Right cardiac atrium (tissue), 5 donors: ENCODE measurements around the gene ERC2. TPM values are rescaled to one million over a fixed set of nuclear protein-coding genes. Genes with fewer than 3 reads are reported as not detected.
"Not testable (repeated sequence)": the region's sequence is repeated elsewhere in the genome, so short reads cannot be mapped to it uniquely, and the experiment has no call there.

Experiments
- ATAC-seq, 2 donors: fragments of 200-7000 bp; cut with Tn5 transposase; one replicate each; pipeline versions ENCODE4 v1.8.0 to v1.9.1; 2020; ENCODE audit warnings: moderate library complexity in 2 of 2, mild to moderate bottlenecking in 1 of 2
- DNase-seq, 3 donors: peaks; one replicate each; pipeline ENCODE4 v3.0.0-alpha.2; 2020
- H3K27ac ChIP-seq: one replicate; pipeline ENCODE4 v1.5.1; 2013; ENCODE audit warnings: mild to moderate bottlenecking, low read length, control low read depth, moderate library complexity
- H3K27me3 ChIP-seq: one replicate; pipeline ENCODE4 v1.6.1; 2013; ENCODE audit not compliant: control insufficient read depth, insufficient read depth
- H3K4me1 ChIP-seq: one replicate; pipeline ENCODE4 v1.6.1; 2013; ENCODE audit warnings: low read length; ENCODE audit not compliant: control insufficient read depth, insufficient read depth
- H3K4me3 ChIP-seq: one replicate; pipeline ENCODE4 v1.5.1; 2013; ENCODE audit warnings: low read length, control low read depth
- H3K9me3 ChIP-seq: one replicate; pipeline ENCODE4 v1.6.1; 2013; ENCODE audit warnings: low read length; ENCODE audit not compliant: control insufficient read depth
- whole genome bisulfite sequencing: extraction: QIAGEN DNeasy Blood & Tissue Kit; methylation state at CpG from one replicate; pipeline ENCODE4 v1.1.7; 2013; 5-methylcytosine and 5-hydroxymethylcytosine counted together
- intact Hi-C, 4 donors: fragments of 100-400 bp; cut with DNase I; formaldehyde crosslinking; loops; one replicate each; pipeline versions ENCODE4 v1.11.0 to v1.14.0; 2022 to 2023
- polyA plus RNA-seq: library from polyadenylated mRNA; stranded (reverse); fragments of 200-250 nt; gene quantifications from one replicate; pipeline ENCODE4 v1.2.3, GENCODE V29; 2013
- total RNA-seq, 4 donors: library from RNA; stranded (reverse); fragmentation: NEBNext Ultra II Directional; extraction: Animal tissue kit (Norgen Biotek cat#: 25700); gene quantifications; one replicate each; pipeline ENCODE4 v1.2.1, GENCODE V29; 2021
- donor health status: healthy with polysubstance abuse.
- donor health status: DM: no; HTN: yes; CAD: no.
- donor health status: DM: no; HTN: no; CAD: no.
- donor health status: DM: no; HTN: yes; CAD: no; lungs with severe emphysema.
- donor health status: DM: yes; HTN: yes; CAD: no.

ERC2 gene
- total and polyA plus RNA-seq, 5 donors = 1.5 to 9.2 (median 3.8) TPM

DNA sequence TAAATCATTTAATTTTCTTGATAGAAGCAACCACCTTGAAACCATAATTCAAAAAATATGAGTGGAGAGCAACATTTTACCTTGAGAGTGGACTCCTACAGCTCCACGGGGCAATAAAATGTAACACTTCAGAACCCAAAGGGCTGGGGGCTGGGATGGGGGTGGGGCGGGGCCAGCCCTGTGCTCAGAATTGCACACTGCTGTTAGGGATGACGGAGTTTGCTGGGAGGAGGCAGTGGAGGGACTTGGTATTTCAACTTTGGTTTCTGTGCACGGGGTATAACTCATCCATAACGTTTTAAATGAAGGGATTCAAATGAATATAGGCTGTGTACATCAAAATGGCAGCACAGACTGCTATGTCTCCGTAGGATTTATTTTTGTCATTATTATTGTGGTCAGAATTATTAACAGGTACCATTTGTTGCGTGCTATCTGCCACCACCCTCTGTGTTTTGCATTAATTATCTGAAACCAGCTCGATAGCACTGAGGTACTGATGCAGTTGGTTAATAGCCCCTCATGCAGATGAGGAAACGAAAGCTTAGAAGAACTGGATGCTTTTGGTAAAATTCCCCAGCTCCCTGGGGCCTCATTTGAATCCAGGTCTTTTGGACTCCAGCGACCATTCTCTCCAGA lies 951.8 kb downstream of the ERC2 start:
- 79% methylated on average over 10 of the region's 10 CpGs for WGBS
- H3K9me3 ChIP-seq = no peaks in the 10 kb centered on the region
- no peak for ATAC-seq
- no peaks in the 10 kb centered on the region for H3K27me3 ChIP-seq
- intact Hi-C loops = no loop called here
- no peak for DNase-seq
- no peaks in the 10 kb centered on the region for H3K4me1 ChIP-seq
- H3K4me3 ChIP-seq = no peak overlapping the region
- H3K27ac ChIP-seq = no peak overlapping the region

DNA sequence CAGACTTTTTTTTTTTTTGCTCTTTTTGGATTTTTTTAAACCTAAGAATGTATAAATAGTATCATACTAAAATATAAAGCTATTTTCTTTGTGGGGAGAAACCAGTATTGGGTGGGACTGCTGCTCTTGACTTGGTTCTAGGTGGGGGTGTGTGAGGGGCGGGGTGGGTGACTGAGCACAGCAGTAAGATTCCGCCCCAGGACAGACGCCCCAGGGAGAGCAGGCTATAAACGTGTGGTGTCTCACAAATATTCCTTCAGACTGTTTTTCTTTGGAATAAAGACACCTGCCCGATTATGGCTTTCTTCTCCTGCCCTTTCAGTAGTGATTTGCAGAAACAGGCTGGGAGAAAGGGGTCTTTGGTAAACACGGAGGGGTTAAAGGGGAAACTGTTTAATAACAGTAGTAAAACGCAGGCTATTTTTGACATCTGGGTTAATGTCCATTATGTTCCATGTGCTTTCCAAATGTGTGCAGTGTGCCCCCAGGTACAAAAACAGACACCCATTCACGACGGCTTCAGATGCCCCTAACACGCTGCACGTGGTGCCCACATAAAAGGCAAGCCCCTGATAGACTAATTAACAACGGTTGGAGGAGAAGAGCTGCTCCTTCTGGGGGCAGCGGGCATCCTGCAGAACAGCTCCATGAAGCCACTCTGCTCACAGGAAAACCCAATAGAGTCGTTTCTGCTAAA lies 952.6 kb downstream of the ERC2 start:
- Histone ChIP-seq H3K9me3 (no peaks in the 10 kb centered on the region), H3K27me3 (no peaks in the 10 kb centered on the region), H3K27ac (no peak overlapping the region), H3K4me1 (no peaks in the 10 kb centered on the region), H3K4me3 (no peak overlapping the region)
- intact Hi-C loops = no loop called here
- ATAC-seq (no peak), DNase-seq (no peak)
- 67% methylated on average over 14 of the region's 14 CpGs for WGBS

DNA sequence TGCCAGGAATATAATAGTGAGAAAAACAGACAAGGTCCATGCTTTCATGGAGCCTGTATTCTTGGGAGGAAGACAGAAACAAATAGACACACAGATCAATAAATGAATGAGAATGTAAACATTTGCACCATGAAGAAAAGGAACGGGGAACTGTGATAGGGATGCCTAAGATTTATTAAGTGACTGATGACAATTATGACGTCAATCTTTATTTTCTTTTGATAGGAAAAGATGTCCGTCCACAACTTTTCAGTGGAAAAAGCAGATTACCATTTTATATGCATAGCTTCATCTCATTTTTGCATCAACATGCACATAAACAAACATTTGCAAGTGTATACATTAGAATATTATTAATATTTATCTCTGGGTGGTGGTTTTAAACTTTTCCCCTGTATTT lies 953.3 kb downstream of the ERC2 start:
- no peak overlapping the region for H3K27ac ChIP-seq
- H3K4me1 ChIP-seq = no peaks in the 10 kb centered on the region
- no peak for DNase-seq
- no peaks in the 10 kb centered on the region for H3K27me3 ChIP-seq
- intact Hi-C loops = no loop called here
- ATAC-seq = no peak
- no peak overlapping the region for H3K4me3 ChIP-seq
- no peaks in the 10 kb centered on the region for H3K9me3 ChIP-seq
- 72% methylated on average over 3 of the region's 3 CpGs for WGBS

DNA sequence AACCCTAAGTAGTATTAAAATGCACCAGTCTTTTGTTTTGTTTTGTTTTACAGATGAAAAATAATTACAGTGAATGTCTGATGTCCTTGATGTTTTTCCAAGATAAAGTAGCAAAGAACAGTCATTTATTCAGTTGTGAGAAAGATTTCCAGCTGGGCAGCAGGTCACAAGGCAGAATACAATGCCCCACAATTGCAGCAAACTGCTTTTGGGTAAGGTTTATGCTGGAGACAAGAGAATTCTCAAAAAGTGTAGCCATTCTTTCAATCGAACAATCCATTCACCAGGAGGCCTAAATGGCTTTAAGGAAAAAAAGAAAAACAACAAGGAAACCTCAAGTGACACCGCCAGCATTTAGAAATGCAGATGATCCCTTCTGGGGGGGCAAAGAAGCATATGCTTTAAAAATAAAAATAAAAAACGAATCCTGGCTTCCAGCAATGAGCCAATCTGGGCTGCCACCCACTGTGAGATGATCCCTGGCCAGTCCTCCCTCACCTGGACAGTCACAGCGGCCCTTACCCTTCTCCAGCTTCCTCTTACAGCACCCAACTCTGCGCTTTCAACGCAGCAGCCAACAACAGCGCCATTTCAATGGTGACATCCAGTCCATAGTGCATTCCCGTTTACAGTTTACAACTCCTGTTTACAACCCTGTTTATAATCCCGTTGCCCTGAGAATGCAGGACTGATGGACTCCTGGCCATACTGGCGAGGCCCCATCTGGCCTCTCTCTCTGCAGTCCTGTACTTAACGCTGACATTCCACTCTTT lies 955.5 kb downstream of the ERC2 start:
- Histone ChIP-seq H3K9me3 (no peaks in the 10 kb centered on the region), H3K4me3 (no peak overlapping the region), H3K27ac (no peak overlapping the region), H3K4me1 (no peaks in the 10 kb centered on the region), H3K27me3 (no peaks in the 10 kb centered on the region)
- ATAC-seq (no peak), DNase-seq (no peak)
- WGBS = 66% methylated on average over 11 of the region's 11 CpGs
- intact Hi-C loops = no loop called here

DNA sequence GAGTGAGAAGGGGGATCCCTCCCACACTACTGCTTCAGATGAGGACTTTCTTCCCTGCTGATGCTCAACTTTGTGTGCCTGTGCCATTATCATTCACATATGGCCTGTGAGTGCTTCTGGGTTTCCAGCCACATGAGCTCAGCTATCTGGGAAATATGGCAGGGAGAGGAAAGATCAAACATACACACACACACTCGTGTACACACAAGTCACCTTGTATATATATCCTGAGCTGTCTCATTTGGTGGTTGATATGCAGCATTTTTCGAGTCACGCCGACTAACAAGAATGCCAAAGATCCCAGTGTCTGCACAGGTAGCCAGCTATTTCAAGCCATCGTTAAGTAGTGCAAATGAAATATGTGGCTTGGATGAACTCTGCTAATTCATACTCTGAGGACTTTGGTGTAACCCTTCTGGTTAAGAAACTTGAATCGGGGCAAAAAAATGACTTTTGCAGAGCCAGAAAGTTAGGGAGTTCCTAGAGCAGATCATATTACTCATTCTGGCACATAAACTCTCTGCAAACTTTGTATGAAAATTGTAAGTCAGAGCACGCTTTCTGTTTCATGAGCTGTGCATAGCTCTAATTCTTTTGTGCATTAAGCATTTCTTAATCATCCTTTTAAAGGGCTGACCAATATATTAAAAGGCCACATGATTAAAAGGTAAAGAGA lies 956.2 kb downstream of the ERC2 start:
- ATAC-seq (peak; percentile 14 to 66), DNase-seq (no peak)
- H3K4me1 ChIP-seq = no peaks in the 10 kb centered on the region
- intact Hi-C loops = no loop called here
- H3K27me3 ChIP-seq = no peaks in the 10 kb centered on the region
- H3K4me3 ChIP-seq = no peak overlapping the region
- no peak overlapping the region for H3K27ac ChIP-seq
- 58% methylated on average over 7 of the region's 7 CpGs for WGBS
- H3K9me3 ChIP-seq = no peaks in the 10 kb centered on the region

DNA sequence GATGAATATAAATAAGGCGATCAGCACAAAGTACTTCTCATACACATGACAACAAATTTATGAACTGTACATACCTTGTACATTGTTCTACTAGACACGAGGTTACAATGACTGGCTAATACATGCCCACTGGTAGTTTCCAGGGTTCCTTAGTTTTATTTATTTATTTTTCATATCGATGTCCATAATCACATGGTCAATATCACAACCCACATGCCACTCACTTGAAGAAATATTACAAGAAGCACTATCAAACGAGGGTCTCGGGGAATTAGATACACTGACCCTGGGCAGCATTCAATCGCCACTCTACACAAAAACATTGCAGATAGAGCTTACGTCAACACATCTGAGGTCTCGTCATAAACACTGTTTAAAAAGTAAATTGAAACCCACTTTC lies 959.9 kb downstream of the ERC2 start:
- H3K4me3 ChIP-seq = no peak overlapping the region
- H3K4me1 ChIP-seq = no peaks in the 10 kb centered on the region
- H3K27me3 ChIP-seq = no peaks in the 10 kb centered on the region
- WGBS = 89% methylated on average over 8 of the region's 8 CpGs
- DNase-seq (no peak), ATAC-seq (no peak)
- intact Hi-C loops = no loop called here
- H3K27ac ChIP-seq = no peak overlapping the region
- no peaks in the 10 kb centered on the region for H3K9me3 ChIP-seq

DNA sequence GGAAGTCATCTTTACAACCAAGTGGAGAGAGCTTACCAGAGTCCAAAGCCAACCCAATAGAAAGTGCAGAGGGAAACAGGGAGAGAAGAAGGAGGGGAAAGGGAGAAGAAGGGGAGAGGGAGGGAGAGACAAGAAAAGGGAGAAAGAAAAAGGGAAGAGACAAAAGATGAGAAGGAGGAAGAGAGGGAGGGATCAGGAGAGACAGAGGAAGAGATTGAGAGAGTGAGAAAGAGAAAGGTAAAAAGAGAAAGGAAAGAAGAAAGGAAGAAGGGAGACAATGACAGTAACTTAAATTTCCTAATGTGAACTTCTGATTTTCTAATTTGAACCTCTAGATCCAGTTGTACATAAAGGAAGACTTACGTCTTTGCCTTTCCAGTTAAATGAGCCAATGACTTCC lies 960.5 kb downstream of the ERC2 start:
- Histone ChIP-seq H3K4me1 (no peaks in the 10 kb centered on the region), H3K27ac (no peak overlapping the region), H3K9me3 (no peaks in the 10 kb centered on the region), H3K4me3 (no peak overlapping the region), H3K27me3 (no peaks in the 10 kb centered on the region)
- no peak for DNase-seq
- ATAC-seq = no peak
- intact Hi-C loops = no loop called here
- WGBS = 86% methylated on average over 1 of the region's 1 CpG

DNA sequence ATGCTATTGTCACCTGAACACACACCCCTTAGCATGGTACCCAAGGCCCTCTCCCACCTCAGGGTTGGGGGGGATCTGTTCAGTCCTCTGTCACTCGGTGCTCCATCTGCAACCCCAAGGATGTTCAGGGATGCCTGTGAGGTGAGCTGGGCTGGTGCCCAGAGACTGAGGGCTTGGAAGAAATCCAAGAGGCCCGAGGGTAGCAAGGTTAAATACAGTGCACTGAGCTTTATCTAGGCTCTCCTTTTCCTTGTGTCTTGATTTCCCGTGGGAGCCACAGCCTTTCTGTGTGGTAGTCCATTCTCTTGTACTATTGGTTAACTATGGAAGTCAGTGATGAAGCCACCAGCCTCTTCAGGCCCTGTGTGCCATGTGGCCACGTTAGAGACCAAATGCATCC lies 962.5 kb downstream of the ERC2 start:
- Histone ChIP-seq H3K4me3 (no peak overlapping the region), H3K27me3 (no peaks in the 10 kb centered on the region), H3K4me1 (no peaks in the 10 kb centered on the region), H3K27ac (no peak overlapping the region), H3K9me3 (no peaks in the 10 kb centered on the region)
- DNase-seq (no peak), ATAC-seq (peak in 1 of 2 donors; percentile 40)
- intact Hi-C loops = no loop called here
- 50% methylated on average over 4 of the region's 4 CpGs for WGBS

DNA sequence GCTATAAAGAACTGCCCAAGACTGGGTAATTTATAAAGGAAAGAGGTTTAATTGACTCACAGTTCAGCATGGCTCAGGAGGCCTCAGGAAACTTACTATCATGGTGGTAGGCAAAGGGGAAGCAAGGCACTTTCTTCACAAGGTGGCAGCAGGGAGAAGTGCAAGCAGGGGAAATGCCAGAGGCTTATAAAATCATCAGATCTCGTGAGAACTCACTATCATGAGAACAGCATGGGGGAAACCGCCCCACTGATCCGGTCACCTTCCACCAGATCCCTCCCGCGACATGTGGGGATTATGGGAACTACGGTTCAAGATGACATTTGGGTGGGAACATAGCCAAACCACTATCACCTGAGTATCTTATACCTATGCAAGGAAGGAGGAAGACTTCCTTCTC lies 963.2 kb downstream of the ERC2 start:
- intact Hi-C loops, ATAC-seq, H3K4me3 ChIP-seq, H3K9me3 ChIP-seq, H3K27me3 ChIP-seq, H3K27ac ChIP-seq, DNase-seq, H3K4me1 ChIP-seq: not testable (repeated sequence)
- WGBS = 53% methylated on average over 6 of the region's 6 CpGs

DNA sequence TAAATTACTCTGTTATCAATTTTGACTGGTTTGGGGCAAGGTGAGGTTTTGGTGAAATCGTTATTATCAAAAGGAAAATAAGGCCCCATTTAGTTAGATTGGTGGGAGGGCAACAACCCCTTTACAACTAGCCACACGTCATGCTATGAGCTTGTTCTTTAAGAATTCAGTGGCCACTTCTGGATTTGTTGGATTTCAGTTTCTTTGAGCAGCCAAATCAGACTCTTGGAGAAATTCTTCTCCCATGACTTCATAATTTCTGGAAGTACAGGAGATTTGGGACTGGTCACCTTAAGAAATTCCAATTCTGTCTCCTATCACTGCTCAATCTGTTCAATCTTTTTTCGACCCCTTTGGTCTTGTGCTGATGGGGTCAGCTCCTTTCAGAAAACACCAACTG lies 966.4 kb downstream of the ERC2 start:
- Histone ChIP-seq H3K4me3 (no peak overlapping the region), H3K9me3 (no peaks in the 10 kb centered on the region), H3K4me1 (no peaks in the 10 kb centered on the region), H3K27ac (no peak overlapping the region), H3K27me3 (no peaks in the 10 kb centered on the region)
- WGBS = 69% methylated on average over 3 of the region's 3 CpGs
- DNase-seq (no peak), ATAC-seq (no peak)
- intact Hi-C loops = no loop called here
